GM18519 (cell line): Measurements from ENCODE around the gene CELSR1.

ENCODE experiments used
- ATAC-seq: cut with Tn5 transposase; IDR thresholded peaks from one replicate; pipeline ENCODE4 v1.9.1; 2021; ENCODE audit warnings: mild to moderate bottlenecking, moderate library complexity; ENCODE audit not compliant: unreplicated experiment, low FRiP score

CELSR1 gene

DNA sequence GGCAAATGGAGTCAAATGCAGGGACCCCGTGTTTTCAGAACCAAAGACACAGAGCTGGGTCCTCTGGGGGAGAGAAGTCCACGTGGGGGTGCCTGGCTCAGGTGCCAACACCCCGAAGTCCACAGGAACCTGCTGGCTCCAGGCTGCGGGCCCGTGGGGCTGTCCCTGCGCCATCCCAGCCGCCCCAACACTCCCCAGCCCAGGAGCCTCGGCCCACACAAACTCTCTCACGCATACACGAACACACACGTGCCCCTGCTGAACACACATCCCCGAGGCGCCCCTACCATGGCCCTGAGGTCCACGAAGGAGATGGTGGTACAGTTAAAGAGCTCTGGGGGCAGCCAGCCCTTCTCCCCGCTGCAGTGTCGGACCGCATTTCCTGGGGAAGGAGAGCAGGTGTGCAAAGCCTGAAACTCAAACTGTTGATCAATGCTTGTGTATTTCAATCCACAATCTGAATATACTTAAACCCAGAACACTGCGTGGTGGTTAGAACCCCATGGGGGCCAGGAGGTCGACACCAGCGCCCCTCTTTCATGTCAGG is 147.2 kb downstream of the CELSR1 start:
- no peak for ATAC-seq

DNA sequence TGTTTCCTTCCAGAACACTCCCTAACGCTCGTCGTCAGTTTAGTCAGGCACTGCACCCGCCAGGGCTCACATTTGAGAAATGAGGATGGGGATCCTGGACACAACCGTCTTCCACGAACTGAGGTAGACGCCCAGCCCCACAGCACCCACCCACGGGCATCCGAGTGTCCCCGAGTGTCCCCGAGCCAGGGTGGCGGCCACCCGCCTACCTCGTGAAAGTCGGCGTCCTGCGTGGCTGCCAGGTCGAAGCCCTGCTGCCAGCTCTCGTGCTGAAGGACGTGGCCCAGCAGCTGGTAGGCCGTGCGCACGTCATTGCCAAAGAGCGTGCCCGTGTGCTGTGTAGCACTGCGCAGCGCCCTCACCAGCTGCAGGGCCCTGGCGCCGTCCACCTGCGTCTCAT is 148.3 kb downstream of the CELSR1 start:
- no peak for ATAC-seq

DNA sequence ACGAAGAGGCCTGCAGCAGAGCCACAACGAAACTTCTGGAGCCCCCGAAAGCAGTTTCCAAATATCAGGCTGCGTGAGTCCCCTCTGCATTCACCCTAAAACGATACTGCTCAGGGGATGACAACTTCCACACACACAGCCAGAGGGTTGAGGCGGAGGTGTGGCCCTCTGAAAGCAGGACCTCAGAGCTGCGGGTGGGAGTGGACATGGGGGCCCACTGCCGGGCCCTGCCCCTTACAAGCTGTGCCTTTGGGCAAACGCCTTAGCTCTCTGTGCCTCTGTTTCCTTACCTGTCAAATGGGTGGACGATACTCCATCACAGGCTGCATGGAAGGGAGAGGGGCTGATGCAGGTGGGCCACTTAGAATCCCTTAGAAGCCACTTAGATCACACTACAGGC is 148.8 kb downstream of the CELSR1 start:
- no peak for ATAC-seq

DNA sequence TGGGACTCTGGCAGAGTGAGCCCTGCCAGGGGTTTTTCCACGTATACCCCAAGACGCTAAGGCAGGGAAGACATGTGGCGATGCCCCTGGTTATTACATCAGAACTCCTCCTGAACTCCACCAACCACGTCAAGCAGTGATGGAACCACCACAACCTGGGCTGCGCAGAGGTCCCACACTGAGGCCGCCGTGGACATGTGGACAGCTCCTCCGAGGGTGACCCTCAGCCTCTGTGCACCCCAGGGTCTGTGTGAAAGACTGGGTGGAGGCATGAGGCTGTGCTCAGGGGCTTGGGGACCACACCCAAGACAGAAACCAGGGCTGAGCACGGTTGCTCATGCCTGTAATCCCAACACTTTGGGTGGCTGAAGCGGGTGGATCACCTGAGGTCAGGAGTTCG is 149.7 kb downstream of the CELSR1 start:
- ATAC-seq = no peak

DNA sequence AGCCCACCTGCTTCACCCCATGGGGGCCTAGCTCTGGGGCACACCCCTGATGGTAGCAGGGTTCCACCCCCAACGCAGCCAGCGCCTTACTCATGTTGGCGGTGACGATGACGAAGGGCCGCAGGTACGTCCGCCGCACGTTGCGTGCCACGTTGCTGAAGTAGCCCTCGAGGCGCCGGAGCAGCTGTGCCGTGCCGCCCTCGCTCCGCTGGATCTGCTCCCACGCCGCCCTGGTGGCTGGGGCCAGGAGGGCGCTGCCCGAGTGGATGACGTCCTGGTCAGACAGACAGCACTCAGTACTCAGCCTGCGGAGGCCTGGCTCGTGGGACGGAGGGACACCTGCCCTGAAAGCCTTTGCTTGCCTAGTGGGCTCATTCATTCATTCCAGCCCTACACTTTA is 151.1 kb downstream of the CELSR1 start:
- ATAC-seq = no peak

DNA sequence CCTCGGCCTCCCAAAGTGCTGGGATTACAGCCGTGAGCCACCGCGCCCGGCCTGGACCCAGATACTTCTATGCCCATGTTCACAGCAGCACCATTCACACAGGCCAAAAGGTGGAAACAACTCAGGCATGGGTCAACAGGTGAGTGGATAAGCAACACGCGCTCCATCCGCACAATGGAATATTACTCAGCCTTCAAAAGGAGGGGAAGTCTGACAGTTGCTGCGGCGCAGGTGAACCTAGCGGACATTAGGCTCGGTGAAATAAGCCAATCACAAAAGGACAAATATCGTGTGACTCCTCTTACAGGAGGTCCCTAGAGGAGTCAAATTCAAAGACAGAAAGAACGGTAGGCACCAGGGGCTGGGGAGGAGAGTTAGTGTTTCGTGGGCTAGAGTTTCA is 154.9 kb downstream of the CELSR1 start:
- ATAC-seq = no peak

DNA sequence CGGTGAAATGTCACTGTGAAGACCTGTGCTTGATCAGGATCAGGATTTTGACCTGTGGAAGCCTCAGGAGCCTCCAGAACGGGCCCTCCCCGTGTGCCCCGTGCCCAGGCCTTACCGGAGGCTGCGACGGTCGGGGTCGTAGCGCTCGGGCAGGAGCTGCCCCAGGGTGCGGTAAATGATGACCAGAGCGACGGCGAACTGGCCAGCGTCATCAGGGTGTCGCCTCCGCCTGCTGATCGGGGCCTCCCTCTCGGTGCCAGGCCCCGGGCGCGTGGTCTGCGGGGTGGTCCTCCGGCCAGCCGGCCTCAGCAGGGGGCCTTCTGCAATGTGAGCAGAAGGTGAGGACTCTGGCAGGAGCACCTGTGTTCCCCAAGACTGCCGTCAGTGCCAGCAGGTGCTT is 155.7 kb downstream of the CELSR1 start:
- no peak for ATAC-seq

DNA sequence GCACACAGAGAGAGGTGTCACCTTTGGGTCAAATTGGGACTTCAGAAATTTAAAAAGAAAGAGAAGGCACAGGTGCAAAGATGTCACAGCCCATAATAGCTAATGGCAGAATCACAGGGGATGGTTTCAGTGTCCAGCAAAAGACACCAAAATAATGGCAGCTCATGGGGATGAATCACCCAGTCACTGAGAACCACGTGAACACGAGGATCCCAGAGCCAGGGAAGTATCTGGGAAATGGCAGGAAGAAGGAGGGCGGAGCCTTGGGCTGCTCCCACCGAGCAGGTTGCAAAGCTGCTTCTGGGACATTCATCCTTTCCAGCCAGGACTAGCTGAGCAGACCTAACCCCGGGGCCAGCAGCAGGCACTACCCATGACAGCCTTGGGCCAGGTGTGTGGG is 156.3 kb downstream of the CELSR1 start:
- no peak for ATAC-seq

DNA sequence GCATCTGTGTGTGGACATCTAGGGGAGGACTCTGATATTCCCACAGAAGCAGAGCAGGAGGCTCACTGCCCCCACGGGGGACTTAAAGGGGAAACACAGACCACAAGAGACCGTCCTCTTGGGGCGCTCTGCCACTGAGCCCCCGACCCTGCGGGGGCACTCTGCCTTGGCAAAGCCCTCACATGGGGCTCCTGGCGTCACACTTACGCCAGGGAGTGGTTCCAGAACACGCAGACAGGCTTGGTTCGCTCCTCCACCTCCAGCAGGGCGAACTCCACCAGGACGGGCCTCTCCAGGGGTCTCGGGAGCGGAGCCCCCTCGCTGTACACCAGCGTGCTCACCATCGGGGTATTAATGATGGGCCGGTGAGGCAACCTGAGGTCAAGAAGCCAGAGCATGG is 156.8 kb downstream of the CELSR1 start:
- no peak for ATAC-seq

DNA sequence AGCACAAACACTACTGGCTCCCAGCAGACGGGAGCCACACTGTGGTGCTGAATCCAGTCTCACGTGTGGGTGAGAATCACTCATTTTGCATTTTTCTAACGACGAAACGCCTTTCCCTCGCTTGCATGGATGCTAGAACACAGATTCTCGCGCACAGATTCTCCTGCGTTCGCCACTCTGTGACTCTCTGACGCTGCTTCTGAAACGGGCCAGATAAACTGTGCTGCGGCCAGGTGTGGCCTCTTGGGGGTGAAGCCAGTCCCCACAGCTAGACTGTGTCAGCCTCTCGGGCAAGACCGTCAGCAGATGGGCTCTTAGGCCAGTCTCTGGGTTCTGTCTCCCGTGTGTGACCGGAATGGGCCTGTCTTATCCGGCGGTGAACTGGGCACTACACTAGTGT is 157.4 kb downstream of the CELSR1 start:
- no peak for ATAC-seq

DNA sequence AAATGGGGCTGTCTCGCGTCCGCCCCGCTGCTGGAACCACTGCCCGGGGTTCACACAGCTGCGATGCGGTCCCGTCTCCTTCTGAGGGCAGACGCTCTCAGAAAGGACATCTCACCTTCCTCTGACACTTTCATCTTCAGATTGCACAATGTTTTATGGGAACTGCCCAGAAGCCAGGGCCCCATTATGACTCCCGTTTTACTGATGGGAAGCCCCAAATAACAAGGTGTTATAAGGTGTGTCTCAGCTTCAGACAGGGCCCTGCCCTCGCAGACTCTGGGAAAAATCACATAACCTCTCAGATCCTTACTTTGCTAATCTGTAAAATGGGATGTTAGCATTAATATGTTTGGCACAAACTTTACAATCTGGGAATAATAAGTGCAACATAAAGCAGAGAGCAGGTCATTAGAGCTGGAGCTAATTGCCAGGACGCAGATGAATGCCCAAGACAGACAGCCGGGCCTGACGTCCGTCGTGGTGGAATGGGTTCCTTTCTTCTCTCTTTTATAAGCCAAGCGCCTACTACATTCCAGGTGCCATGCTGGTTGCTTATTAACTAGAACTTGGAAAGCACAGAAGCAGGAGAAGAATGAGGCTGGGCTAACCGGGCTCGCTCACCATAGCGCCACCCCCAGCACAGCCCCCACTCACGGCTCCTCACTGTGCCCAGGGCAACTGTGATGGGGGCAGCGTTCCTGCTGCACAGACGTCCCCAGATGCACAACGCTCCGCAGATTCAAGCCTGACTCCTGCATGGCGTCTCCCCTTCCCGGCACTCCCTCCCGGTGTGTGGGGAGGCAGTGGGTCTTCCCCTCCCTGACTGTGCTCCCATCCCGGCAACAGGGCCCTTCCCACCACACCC is 158.1 kb downstream of the CELSR1 start:
- no peak for ATAC-seq

DNA sequence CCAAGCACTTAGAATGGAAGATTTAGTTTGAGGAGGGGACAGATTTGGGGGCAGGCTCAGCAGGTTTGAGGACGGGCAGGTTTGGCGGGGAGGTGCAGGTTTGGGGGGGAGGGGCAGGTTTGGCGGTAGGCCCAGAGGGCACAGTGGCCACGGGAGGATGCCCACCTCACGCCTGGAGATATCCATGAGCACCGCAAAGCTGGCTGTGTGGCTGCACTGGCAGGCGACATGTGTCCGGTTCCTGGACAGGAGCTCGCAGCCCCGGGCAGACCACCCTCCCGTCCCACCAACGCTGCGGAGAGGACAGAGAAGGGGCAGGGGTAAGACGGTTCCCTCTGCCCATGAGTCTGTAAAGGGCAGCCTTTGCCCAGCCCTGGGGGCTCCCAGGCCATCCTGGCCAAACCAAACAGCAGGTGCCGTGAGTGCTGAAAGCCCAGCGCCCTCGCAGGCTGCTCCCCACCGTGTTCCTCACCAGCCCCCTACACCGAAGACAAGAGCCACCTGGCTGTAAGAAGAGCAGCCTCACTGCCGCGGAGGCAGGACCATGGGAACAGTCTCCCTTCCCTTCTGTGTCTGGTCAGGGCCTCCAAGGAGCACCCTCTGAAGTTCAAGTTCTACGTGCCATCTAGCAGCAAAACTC is 158.9 kb downstream of the CELSR1 start:
- ATAC-seq = no peak

DNA sequence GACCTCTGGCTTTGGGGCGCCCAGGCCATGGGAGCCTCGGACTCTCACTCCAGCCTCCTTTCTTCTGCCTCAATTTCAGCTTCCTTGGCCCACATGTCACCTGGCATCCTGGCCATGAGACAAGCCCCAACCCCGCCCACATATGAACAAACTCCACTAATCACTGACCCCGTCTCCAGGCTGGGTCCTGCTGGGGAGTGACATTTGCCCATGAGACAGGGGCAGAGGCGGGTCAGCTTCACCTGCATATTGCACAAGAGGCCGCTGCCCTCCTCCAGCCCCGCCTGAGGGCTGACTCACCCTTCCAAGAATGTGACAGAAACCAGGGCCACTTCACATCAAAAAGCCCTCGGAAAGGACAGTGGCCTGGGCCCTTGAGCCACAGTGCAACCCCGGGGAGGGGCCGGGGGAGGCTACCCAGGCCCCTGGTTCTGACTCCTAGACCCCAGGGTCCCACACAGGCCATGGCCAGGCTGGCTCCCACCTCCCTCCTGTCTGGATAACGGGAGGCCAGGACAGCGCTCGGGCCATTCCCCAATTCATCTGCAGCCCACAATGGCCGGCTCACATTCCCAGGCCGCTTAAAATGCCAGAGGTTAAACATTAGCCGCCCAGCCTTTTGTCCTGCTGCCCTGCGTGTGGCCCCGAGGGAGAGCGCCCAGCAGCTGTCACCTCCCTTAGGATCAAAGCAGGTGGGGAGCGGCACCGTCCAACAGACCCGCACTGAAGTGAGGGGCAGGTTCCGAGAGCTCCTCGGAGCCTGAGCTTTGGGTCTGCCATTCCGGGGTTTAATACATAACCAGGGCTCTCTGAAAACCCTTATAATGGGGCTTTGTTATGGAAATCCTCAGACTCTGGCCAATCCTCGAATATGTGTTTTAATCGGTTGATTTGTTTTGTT is 159.6 kb downstream of the CELSR1 start:
- no peak for ATAC-seq

DNA sequence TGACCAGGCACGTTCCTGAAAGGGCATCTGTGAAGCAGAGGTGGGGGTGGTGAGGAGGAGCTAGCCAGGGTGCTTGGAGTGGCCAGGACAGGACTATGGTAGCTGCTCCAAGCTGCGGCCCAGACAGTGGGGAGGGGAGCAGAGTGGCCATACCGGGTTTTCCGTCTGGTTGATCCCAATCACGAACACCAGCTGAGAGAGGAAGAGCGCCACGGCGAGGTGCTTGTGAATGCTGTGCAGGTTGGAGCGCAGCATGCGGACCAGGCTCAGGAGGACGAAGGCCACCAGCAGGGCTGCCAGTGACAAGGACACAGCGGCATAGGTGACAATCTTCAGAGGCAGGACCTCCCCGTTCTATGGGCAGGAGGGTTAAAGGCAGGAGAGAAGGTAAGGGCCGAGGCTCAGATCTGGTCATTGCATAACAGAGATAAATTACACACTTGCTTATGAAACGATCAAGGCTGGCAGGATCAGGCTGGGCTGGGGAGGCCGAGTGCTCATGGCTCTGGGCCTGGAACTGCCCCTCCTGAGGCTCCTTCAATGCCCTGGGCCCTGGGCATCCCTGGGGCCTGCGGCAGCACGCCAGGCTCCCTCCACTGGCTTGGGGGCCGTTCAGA is 160.4 kb downstream of the CELSR1 start:
- ATAC-seq = no peak

DNA sequence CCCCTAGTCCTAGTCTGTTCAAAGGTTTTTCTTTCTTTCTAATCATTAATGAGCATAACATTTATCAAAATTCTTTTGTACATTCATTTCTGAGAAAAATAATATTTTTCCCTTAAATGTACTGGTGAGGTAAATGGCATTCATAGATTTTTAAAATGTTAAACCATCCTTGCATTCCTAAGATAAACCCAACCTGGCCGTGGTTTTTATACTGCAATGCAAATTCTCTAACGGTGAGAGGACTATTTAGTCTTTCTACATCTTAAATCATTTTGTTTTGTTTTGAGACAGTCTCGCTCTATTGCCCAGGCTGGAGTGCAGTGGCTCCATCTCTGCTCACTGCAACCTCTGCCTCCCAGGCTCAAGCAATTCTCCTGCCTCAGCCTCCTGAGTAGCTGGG is 161.3 kb downstream of the CELSR1 start:
- no peak for ATAC-seq

DNA sequence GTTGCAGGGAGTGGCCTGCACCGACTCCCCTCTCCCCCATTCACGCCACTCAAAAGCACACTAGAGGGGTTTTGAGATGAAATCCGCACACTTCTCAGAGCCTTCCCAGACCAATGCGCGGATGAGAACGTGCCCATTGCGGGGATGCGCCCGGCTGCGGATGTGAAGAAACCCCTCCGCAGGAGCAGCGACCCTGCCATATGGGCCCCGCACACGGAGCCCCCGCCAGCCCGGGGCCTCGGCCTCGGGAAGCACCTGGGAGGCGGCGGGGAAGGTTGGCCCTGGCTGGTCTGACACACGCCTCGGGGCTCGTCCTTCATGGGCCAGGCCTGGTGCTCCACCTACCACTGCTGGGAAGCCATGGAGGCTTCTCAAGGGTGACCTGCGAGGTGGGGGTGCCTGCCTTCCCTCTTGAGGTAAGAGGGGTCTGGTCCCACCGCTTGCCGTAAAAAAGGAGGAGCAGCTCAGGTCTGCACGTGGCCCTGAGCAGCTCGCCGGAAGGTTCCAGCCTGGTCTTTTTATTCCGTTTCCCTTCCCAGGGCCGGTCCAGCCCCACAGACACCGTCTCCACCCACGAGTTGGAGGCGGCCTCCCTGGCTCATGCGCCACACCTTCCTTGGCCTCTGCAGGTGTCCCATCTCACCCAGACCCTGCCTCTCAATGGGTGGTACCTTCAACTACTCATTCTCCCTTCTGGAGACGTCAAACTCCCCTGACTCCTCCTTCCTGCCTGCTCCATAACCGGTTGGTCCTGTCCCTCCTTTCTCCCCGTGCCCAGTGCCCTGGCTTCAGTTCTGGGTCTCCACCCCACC is 162.6 kb downstream of the CELSR1 start:
- no peak for ATAC-seq

DNA sequence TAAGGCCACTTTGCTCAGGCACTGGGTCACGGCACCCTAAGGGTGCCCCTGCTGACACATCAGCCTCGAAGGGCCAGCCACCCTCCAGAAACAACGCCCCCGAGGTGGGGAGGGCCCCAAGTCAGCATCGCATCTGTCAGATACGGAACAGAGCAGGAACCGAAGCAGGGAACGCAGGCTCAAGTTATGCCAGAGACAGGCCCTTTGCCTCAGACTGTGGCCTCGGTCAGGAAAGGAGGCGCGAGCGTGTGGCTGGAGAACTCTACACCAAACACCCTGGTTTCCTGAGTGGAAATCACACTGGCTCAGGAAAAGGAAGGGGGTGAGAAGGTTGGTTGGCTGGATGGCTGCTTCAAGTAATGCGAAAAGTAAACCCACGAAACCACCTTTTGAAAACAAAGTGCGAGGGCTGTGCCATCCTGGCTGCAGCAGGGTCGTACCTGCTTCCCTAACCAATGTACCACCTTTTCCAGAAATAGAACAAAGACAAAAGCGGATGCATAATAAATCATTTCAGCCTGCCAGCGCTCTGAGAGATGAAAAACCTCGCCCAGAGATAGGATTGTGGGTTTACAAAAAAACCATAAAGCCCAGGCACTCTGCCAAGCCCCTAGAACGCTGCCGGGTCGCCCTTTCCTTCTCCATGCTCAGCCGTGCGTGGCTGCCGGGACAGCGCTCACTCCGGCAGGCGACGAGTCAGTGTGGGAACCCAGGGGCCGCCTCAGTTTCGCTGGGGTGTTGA is 163.3 kb downstream of the CELSR1 start:
- ATAC-seq = no peak

DNA sequence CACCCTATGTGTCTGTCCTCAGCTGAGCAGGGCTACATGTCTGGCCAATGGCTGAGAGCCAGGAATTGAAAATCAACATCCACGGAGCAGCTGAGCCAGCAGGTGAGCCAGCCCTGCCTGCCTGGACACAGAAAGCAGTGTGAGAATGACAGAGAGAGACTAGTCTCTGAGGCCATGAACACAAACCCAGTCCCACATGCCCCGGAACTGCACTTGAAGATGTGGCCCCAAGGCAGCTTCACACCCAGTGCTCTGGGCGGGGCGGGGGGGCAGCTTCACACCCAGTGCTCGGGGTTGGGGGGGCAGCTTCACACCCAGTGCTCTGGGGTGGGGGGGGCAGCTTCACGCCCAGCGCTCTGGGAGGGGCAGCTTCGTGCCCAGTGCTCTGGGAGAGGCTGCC is 164.3 kb downstream of the CELSR1 start:
- ATAC-seq = no peak

DNA sequence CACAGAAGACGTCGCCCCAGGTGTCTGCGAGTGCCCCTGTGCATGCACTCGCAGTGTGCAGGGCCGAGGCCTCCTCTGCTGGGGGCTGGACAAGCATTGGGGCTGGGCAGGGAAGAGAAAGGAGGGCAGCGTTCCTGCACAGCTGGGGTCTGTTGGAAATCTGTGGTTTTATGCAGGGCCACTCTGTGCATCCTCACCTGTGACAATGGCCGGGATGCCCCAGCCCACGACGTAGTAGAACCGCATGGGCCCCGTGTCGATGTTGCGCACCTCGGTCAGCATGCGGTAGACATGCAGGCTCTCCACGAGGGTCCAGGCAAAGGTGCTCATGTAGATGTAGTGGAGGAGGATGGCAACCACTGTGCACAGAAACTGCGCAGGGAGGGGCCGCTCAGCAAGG is 164.7 kb downstream of the CELSR1 start:
- no peak for ATAC-seq
